H54 (cell line): ENCODE data around the gene ASPSCR1.
A peak's percentile ranks its signal among the peaks of the same experiment; 100 is the strongest.

Experiments
- DNase-seq: peaks from one replicate; pipeline ENCODE4 v3.0.0; 2011; ENCODE audit warnings: low spot score, mixed read lengths; ENCODE audit not compliant: insufficient read length
- FAIRE-seq: peaks from 3 replicates; lab custom pipeline; 2011; peaks lifted over from hg19 to GRCh38; lab: Jason Lieb, UNC
- POLR2A ChIP-seq: IDR thresholded peaks from 2 replicates; pipeline ENCODE4 v1.6.1; 2011; ENCODE audit warnings: low read depth, mild to moderate bottlenecking, low read length

Gene ASPSCR1

GRCh38 chr17:82047379-82047778 is 70.0 kb downstream of the ASPSCR1 start:
- TF ChIP-seq POLR2A = no peak
- DNase-seq (no peak), FAIRE-seq (no peak)

DNA sequence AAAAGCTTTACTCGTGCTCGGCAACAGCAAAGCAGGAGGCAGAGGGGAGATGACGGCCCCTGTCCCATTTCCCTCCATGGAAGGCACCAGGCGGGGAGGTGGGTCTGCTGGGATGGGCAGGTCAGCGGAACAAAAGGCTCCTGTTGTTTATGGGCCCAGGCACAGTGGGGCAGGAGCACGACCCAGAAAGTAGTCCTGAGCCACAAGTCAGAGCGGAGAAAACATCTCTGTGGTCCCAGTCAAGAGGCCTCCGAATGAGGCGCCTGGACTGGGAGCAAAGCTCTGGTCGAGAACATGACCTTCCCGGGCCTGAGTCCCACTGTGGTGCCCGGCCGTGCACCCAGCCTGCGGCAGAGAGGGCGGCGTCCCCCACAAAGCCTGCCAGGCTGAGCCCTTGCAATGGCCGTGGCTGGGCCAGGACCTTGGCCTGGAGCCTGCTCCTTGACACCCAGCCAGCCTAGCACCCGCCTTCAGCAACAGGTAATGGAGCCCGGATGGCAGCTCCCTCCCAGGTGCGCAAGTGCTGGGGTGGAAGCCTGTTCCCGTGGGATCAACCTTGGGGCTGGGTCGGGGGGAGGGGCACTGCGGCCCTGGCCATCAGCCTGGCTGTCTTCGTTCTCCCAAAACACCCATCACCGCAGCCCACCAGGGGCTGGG is 70.6 kb downstream of the ASPSCR1 start:
- FAIRE-seq = no peak
- TF ChIP-seq POLR2A = no peak
- DNase-seq = no peak

DNA sequence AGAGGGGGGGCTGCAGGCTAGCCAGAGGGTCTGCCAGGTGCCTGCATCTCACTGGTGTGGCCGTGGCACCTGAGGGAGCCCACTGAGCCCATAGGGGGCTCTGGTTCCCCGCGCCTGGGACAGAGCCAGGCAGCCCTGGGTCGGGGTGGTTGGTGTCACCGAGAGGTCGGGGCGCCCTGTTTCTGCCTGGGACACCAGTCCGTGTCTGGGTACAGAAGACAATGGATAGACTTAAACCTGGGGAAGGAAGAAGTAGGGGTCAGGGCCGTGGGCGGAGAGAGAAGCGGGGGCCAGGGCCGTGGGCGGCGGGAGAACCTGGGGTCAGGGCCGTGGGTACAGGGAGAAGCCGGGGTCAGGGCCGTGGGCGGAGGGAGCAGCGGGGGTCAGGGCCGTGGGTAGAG is 71.1 kb downstream of the ASPSCR1 start:
- DNase-seq (no peak), FAIRE-seq (no peak)
- TF ChIP-seq POLR2A = no peak

- TF ChIP-seq POLR2A = no peak
- DNase-seq (no peak), FAIRE-seq (no peak)
Observed at GRCh38 chr17:82049106-82049505, 71.7 kb downstream of the ASPSCR1 start.

DNA sequence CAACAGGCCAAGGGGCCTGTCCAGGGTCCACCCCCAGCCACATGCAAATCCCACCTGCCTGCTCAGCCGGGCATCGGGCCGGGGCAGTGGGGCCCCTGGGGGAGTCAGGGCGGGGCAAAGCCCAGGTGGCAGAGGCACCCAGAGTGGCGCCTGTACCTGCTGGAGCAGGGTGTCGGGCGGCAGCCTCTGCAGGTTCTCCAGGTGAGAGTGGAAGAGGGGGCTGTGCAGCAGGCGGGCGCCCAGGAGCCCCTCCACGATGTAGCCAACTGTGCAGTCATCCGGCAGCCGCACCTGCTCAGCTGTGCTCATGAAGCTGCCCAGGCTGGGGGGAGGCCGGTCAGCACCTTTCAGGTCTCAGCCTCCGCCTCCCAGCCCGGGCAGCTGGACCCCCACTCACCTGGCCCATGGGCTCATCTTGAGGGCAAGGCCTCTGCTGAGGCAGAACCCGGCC is 72.1 kb downstream of the ASPSCR1 start:
- DNase-seq (no peak), FAIRE-seq (no peak)
- no peak for TF ChIP-seq POLR2A

GRCh38 chr17:82050152-82050760 is 72.8 kb downstream of the ASPSCR1 start:
- no peak for TF ChIP-seq POLR2A
- DNase-seq (no peak), FAIRE-seq (no peak)

DNA sequence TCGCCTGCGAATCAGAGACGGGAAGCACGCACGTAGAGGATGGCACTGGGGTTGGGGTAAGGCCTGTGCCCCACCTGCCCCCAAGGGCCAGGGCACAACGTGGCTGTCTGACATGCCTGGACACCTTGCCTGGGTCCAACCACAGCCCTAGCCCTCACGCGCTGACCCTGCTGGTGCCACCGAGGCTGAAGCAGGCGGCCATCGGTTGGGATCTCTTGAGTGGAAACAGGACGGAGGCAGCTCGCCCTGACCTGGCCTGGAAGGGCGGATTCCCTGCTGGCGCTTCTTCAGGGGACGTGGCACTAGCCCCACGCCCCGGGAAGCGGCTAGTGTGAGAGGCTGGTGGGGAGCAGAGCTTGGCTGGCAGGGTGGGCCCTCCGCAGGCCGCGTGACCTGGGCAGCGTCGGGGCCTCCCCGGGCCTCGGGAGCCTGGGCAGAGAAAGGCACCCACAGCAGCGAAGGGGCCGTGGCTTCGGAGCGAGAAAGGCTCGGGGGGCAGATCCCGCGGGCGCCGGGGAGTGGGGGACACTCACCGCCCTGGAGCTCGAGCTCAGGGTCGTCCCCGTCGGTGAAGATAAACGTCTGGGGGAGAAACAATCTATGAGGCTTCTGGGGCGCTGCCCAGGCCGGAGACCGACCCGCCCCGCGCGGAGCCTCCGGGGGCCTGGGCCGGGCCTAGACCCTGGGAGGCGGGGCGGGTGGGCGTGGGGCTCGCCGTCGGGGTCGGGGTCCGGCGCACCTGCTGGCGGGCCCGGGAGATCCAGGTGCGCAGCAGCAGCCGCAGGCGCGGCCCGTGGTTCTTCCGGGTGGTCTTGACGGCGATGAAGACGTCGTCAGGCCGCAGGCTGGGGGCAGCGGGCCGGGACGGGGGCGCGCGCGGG is 73.6 kb downstream of the ASPSCR1 start:
- FAIRE-seq (no peak), DNase-seq (no peak)
- TF ChIP-seq POLR2A = no peak

DNA sequence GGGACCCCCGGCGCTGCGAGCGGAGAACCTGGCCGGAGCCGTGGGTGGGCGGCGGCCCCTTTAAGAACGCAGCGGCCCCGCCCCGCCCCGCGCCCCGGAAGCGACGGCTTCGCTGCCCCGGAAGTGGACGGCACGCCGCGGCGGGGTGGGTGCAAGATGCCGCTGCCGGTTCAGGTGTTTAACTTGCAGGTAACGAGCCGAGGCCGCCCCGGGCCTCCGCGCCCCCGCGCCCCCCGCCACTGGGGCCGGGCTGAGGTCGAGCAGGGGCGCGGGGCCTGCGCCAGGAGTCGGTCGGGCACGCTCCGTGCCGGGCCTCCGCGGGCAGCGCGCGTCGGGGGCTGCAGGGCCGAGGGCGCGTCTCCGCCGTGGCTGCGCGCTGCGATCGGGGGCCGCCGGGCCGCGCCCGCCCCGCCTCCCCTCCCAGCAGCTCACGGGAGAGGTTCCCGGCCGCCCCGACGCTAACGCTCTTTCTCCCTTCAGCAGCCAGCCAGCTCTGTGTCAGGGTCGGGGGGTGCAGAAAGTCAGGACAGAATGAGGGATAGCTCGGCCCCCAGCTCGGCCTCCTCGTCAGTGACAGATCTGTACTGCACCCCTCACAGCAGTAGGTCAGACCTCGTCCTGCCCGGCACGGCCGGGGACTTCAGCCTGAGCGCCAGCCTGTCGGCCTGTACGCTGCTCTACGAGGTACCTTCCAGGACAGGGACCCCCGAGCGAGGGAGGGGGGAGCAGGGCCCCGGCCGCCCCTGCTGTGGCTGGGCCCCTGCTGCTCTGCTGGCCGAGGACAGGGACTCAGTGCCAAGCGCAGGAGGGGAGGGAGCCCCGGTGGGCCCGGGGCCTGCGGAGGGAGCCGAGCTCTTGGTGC is 74.6 kb downstream of the ASPSCR1 start, which contains the start of the genes GPS1 and RFNG:
Gene GPS1, plus strand, starts transcription at position 123 of the 862 bp plus-strand sequence. Its CDS starts 34 bp downstream, at position 157.
Gene RFNG, minus strand, starts transcription at position 36 of the 862 bp plus-strand sequence. CDS start 45 bp downstream, outside the sequence.
- TF ChIP-seq POLR2A = peak; percentile 61; the same call in 1 of the 2 replicates
- DNase-seq = peak; percentile 90
- no peak for FAIRE-seq

GRCh38 chr17:82052638-82053059 is 75.2 kb downstream of the ASPSCR1 start:
- FAIRE-seq (no peak), DNase-seq (no peak)
- TF ChIP-seq POLR2A = no peak

DNA sequence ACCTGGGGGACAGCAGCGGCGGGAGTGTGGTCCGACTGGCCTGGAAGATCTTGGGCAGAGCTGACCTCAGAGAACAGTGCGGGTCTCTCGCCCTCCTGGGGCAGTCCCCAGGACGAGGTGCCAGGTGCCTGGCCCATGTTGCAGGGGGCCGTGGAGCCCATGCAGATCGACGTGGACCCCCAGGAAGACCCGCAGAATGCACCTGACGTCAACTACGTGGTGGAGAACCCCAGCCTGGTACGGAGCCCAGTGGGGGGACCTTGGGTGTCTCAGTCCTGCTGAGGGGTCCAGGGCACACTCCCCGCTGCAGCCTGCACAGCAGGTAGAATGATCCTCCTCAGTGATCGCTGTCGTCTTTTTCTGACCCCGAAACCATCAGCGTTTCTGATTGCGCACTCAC is 75.7 kb downstream of the ASPSCR1 start:
- no peak for DNase-seq
- no peak for FAIRE-seq
- TF ChIP-seq POLR2A = no peak

GRCh38 chr17:82053556-82054263 is 76.3 kb downstream of the ASPSCR1 start:
- no peak for TF ChIP-seq POLR2A
- no peak for DNase-seq
- no peak for FAIRE-seq

- TF ChIP-seq POLR2A = no peak
- FAIRE-seq = no peak
- no peak for DNase-seq
Observed at GRCh38 chr17:82054351-82055022, 77.1 kb downstream of the ASPSCR1 start.
